ENCODE results near the gene ZNF624. TPM values are rescaled to one million over a fixed set of nuclear protein-coding genes. Genes with fewer than 3 reads are reported as not detected.

ZNF624 gene
- total RNA-seq, 2 donors from 2014 or later: 3.5 to 8.7 TPM

DNA sequence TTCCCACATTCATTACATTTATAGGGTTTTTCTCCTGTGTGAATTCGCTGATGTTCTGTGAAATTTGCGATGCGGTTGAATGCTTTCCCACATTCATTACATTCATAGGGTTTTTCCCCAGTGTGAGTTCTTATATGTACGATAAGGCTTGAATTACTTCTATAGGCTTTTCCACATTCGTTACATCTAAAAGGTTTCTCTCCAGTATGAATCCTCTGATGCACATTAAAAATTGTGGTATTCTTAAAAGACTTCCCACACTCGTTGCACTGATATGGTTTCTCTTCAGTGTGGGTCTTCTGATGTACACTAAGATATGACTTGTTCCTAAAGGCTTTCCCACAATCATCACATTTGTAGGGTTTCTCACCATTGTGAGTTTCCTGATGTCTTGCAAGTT, 30.4 kb downstream of the ZNF624 start:
- no peak for DNase-seq
- H3K9me3 Mint-ChIP-seq: peaks cover 81% of the 10 kb centered on the region
- no peaks in the 10 kb centered on the region for H3K4me1 Mint-ChIP-seq
- no peaks in the 10 kb centered on the region for H3K27me3 Mint-ChIP-seq (ENCODE audit: insufficient read depth)
- Histone ChIP-seq H3K4me3 (ENCODE audit: low read length) (peak overlapping the region; percentile 51), H3K27ac (ENCODE audit: low read depth, low read length) (no peak overlapping the region), H3K9ac (ENCODE audit: extremely low read depth, low read length, poor library complexity, severe bottlenecking) (no peak overlapping the region), H3K9me3 (ENCODE audit: control insufficient read depth, low read length) (peaks cover 89% of the 10 kb centered on the region), H3K36me3 (ENCODE audit: control insufficient read depth, insufficient read depth, low read length) (peaks cover 20% of the 10 kb centered on the region), H3K4me1 (ENCODE audit: control insufficient read depth, insufficient read depth, low read length) (no peaks in the 10 kb centered on the region), H3K27me3 (ENCODE audit: control insufficient read depth, insufficient read depth, low read length, poor library complexity, severe bottlenecking) (no peaks in the 10 kb centered on the region)
- TF ChIP-seq, protein P1, sequence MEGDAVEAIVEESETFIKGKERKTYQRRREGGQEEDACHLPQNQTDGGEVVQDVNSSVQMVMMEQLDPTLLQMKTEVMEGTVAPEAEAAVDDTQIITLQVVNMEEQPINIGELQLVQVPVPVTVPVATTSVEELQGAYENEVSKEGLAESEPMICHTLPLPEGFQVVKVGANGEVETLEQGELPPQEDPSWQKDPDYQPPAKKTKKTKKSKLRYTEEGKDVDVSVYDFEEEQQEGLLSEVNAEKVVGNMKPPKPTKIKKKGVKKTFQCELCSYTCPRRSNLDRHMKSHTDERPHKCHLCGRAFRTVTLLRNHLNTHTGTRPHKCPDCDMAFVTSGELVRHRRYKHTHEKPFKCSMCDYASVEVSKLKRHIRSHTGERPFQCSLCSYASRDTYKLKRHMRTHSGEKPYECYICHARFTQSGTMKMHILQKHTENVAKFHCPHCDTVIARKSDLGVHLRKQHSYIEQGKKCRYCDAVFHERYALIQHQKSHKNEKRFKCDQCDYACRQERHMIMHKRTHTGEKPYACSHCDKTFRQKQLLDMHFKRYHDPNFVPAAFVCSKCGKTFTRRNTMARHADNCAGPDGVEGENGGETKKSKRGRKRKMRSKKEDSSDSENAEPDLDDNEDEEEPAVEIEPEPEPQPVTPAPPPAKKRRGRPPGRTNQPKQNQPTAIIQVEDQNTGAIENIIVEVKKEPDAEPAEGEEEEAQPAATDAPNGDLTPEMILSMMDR (conservative IDR thresholded peaks at IDR 0.05): no peak
- H3K27ac Mint-ChIP-seq: no peak overlapping the region
- 98 to 100% methylated on average over 2 to 6 of the region's 6 CpGs for WGBS, 2 experiments (ENCODE audit: insufficient coverage in 1 of 2, insufficient read length in 1 of 2)
- peaks cover 39% of the 10 kb centered on the region for H3K36me3 Mint-ChIP-seq (ENCODE audit: low read depth)
- H3K4me3 Mint-ChIP-seq: no peak overlapping the region

- Mint-ChIP-seq H3K9me3 (peaks cover 84% of the 10 kb centered on the region), H3K4me1 (no peaks in the 10 kb centered on the region), H3K27ac (no peak overlapping the region), H3K4me3 (no peak overlapping the region), H3K36me3 (ENCODE audit: low read depth) (peaks cover 35% of the 10 kb centered on the region), H3K27me3 (ENCODE audit: insufficient read depth) (no peaks in the 10 kb centered on the region)
- TF ChIP-seq, protein P1 (conservative IDR thresholded peaks at IDR 0.05): no peak
- H3K4me1 ChIP-seq (ENCODE audit: control insufficient read depth, insufficient read depth, low read length): no peaks in the 10 kb centered on the region
- WGBS, 2 experiments (ENCODE audit: insufficient coverage in 1 of 2, insufficient read length in 1 of 2): 91 to 100% methylated on average over 1 to 2 of the region's 5 CpGs
- no peak overlapping the region for H3K9ac ChIP-seq (ENCODE audit: extremely low read depth, low read length, poor library complexity, severe bottlenecking)
- no peak for DNase-seq
- no peak overlapping the region for H3K27ac ChIP-seq (ENCODE audit: low read depth, low read length)
- peak overlapping the region; percentile 51 for H3K4me3 ChIP-seq (ENCODE audit: low read length)
- no peaks in the 10 kb centered on the region for H3K27me3 ChIP-seq (ENCODE audit: control insufficient read depth, insufficient read depth, low read length, poor library complexity, severe bottlenecking)
- peaks cover 90% of the 10 kb centered on the region for H3K9me3 ChIP-seq (ENCODE audit: control insufficient read depth, low read length)
- peaks cover 20% of the 10 kb centered on the region for H3K36me3 ChIP-seq (ENCODE audit: control insufficient read depth, insufficient read depth, low read length)
Measured at GRCh38 chr17:16622540-16623277, 30.9 kb downstream of the ZNF624 start.

GRCh38 chr17:16617481-16618060, 36.1 kb downstream of the ZNF624 start:
- peaks cover 7% of the 10 kb centered on the region for H3K27me3 Mint-ChIP-seq (ENCODE audit: insufficient read depth)
- H3K9me3 Mint-ChIP-seq: peaks cover 72% of the 10 kb centered on the region
- no peak overlapping the region for H3K27ac Mint-ChIP-seq
- H3K4me1 Mint-ChIP-seq: no peaks in the 10 kb centered on the region
- DNase-seq: no peak
- peaks cover under 1% of the 10 kb centered on the region for H3K36me3 ChIP-seq (ENCODE audit: control insufficient read depth, insufficient read depth, low read length)
- H3K4me3 ChIP-seq (ENCODE audit: low read length): no peak overlapping the region
- WGBS, 2 experiments (ENCODE audit: insufficient coverage in 1 of 2, insufficient read length in 1 of 2): 96 to 97% methylated on average over 34 to 53 of the region's 53 CpGs
- TF ChIP-seq, protein P1 (conservative IDR thresholded peaks at IDR 0.05): no peak
- no peaks in the 10 kb centered on the region for H3K4me1 ChIP-seq (ENCODE audit: control insufficient read depth, insufficient read depth, low read length)
- no peak overlapping the region for H3K9ac ChIP-seq (ENCODE audit: extremely low read depth, low read length, poor library complexity, severe bottlenecking)
- H3K27me3 ChIP-seq (ENCODE audit: control insufficient read depth, insufficient read depth, low read length, poor library complexity, severe bottlenecking): no peaks in the 10 kb centered on the region
- H3K4me3 Mint-ChIP-seq: no peak overlapping the region
- peaks cover 11% of the 10 kb centered on the region for H3K36me3 Mint-ChIP-seq (ENCODE audit: low read depth)
- no peak overlapping the region for H3K27ac ChIP-seq (ENCODE audit: low read depth, low read length)
- H3K9me3 ChIP-seq (ENCODE audit: control insufficient read depth, low read length): peaks cover 43% of the 10 kb centered on the region

Measured in endodermal cell (in vitro differentiated cells).